Stomach (tissue), 9 donors: ENCODE data around the gene RASL10B. TPM values are rescaled to one million over a fixed set of nuclear protein-coding genes. Genes with fewer than 3 reads are reported as not detected.

Experiments used
- DNase-seq, 2 donors: peaks; one replicate each; pipeline versions ENCODE4 v3.0.0 to v3.0.0-alpha.2; 2013 to 2019
- H3K27ac ChIP-seq, 5 donors: fragments of 200-600 bp in 4 of 5; sonication (generic) in 4 of 5; one replicate each; pipeline ENCODE4 v1.5.1; 2013 to 2019; ENCODE audit warnings: mild to moderate bottlenecking in 1 of 5, moderate library complexity in 1 of 5
- H3K27me3 ChIP-seq, 3 donors: fragments of 200-600 bp; sonication (generic); one replicate each; pipeline ENCODE4 v1.5.1; 2017 to 2019; ENCODE audit warnings: mixed run types in 1 of 3
- H3K36me3 ChIP-seq, 4 donors: fragments of 200-600 bp; sonication (generic); 1 replicate in 3 of 4; 2 replicates in 1 of 4; pipeline ENCODE4 v1.5.1; 2016 to 2019
- H3K4me1 ChIP-seq, 4 donors: fragments of 200-600 bp; sonication (generic); one replicate each; pipeline ENCODE4 v1.5.1; 2016 to 2019
- H3K4me3 ChIP-seq, 4 donors: fragments of 200-600 bp; sonication (generic) in 3 of 4; one replicate each; pipeline ENCODE4 v1.5.1; 2016 to 2019; ENCODE audit warnings: mild to moderate bottlenecking in 1 of 4
- H3K9me3 ChIP-seq, 4 donors: fragments of 200-600 bp; sonication (generic); one replicate each; pipeline ENCODE4 v1.5.1; 2016 to 2019
- CTCF ChIP-seq, 7 experiments: fragments of 450-650 bp in 4 of 7; fragments of 200-600 bp in 3 of 7; sonication (generic) in 3 of 7; IDR thresholded peaks; one replicate each; pipeline ENCODE4 v1.5.1; 2016 to 2019; ENCODE audit warnings: antibody characterized with exemption in 7 of 7, control low read depth in 2 of 7, mild to moderate bottlenecking in 1 of 7
- EP300 ChIP-seq: sonication (generic); formaldehyde crosslinking; IDR thresholded peaks from one replicate; pipeline ENCODE4 v1.6.1; 2017; ENCODE audit warnings: antibody characterized with exemption
- POLR2A ChIP-seq, 4 donors: fragments of 450-650 bp; IDR thresholded peaks; one replicate each; pipeline ENCODE4 v1.6.1; 2016; ENCODE audit warnings: antibody characterized with exemption in 4 of 4, control low read depth in 2 of 4, mild to moderate bottlenecking in 1 of 4, moderate library complexity in 1 of 4
- POLR2AphosphoS5 ChIP-seq, 3 donors: sonication (generic); formaldehyde crosslinking; IDR thresholded peaks; one replicate each; pipeline ENCODE4 v1.6.1; 2016; ENCODE audit warnings: antibody characterized with exemption in 3 of 3
- WGBS, 5 donors: extraction: QIAGEN DNeasy Blood & Tissue Kit in 3 of 5; methylation state at CpG; one replicate each; pipeline versions ENCODE4 v1.1.5 to v1.1.7; 2013 to 2018; 5-methylcytosine and 5-hydroxymethylcytosine counted together
- intact Hi-C: fragments of 100-400 bp; cut with DNase I; formaldehyde crosslinking; loops from one replicate; pipeline ENCODE4 v1.15.1; 2023; ENCODE audit warnings: low total_unique reads
- polyA plus RNA-seq, 3 donors: library from polyadenylated mRNA; stranded (reverse); fragments of 200-250 nt; gene quantifications; one replicate each; pipeline ENCODE4 v1.2.3, GENCODE V29; 2013
- total RNA-seq, 5 donors: library from RNA; depleted of rRNA; stranded (reverse); fragments of >200 nt; gene quantifications; one replicate each; pipeline versions ENCODE4 v1.1.0 to v1.2.3, GENCODE V29; 2014 to 2016
- donor health status: healthy with polysubstance abuse.
- donor health status: Bipolar disorder and iron deficiency.
- donor health status: healthy.

The RASL10B gene
- total and polyA plus RNA-seq, 8 donors: 0.31 to 1.4 (median 0.59) TPM; not detected in 2

DNA sequence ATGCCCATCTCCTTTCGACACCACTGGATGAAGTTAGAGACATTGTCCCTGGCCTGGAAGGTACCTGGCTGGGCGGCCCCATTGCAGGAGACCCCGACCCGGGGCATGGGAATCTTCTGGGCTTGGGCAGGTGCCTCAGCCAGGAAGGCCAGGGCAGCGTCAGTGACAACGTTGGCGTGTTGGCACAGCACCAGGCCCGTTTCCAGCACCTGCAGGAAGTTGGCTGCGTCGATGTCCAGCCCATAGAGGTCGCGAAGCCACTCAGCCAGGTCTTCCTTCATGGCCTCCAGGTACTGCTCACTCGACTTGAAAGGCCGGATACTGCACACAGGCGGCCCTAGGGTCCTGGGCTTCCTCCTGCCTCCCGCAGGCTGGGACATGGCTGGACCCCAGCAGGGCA is 21.0 kb downstream of the RASL10B start:
- 28 to 54% (median 40%) methylated on average over 10 to 16 of the region's 16 CpGs for WGBS, 5 donors

DNA sequence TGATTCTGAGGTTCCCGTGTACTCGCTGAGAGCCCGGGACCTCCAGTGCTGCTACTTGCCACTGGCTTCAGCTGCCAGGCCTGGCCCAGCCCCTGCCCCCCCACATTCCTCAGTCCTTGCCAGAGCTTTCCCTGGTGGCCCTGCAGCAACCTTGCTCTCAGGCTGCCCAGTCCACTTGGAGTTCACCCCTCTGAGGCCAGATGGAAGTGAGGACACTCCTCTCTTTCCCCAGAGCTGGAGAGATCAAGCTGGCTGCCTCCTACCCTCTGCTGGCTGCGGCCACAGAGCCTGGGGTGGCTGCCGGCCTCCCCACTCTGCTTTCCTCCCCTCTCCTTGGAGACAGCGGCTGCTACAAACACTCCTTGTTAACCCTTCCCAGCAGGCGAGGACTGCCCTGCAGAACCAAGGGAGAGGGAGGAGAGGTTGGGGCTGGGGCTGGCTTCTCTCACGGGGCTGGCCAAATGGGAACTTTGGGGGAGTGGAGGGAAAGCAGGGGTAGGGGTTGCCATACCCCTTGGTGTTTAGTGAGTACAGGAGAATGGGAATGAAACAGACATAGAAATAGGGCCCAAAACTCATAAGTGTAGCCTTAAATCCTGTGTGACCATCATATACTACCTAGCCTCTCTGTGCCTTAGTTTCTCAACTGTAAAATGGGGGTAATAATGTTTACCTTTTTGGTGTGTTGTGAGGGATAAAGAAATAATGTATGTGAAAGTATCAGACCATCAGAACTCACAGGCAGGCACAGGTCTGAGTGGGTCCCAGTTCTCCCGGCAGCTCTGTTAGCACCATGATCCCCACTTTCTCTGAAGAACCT is 21.7 kb downstream of the RASL10B start, which contains the start of gene GAS2L2:
GAS2L2 (minus strand) TSS at position 295 of the 820 bp plus-strand sequence. CDS start 389 bp downstream, outside the sequence.
- 28 to 48% (median 40%) methylated on average over 4 to 9 of the region's 9 CpGs for WGBS, 5 donors
- Histone ChIP-seq H3K4me3 (no peak within 1 kb of the TSS), H3K27ac (no peak within 1 kb of the TSS), H3K4me1 (peaks cover 6 to 32% (median 25%) of the 10 kb centered on the region in 4 donors), H3K36me3 (no peaks in the 10 kb centered on the region), H3K27me3 (peaks cover 7 to 47% (median 19%) of the 10 kb centered on the region in 3 donors), H3K9me3 (no peaks in the 10 kb centered on the region)
- DNase-seq: no peak
- no peak for TF ChIP-seq CTCF (IDR thresholded peaks at IDR 0.05)
- no peak for TF ChIP-seq POLR2A (IDR thresholded peaks at IDR 0.05)
- TF ChIP-seq EP300: no peak
- no peak for TF ChIP-seq POLR2AphosphoS5 (IDR thresholded peaks at IDR 0.05)
- intact Hi-C loops: no loop called here

More for the DNA sequence above, 21.0 kb downstream of the RASL10B start:
- TF ChIP-seq POLR2AphosphoS5 (IDR thresholded peaks at IDR 0.05) (peak in 1 of 3 donors; percentile 8), EP300 (no peak), CTCF (IDR thresholded peaks at IDR 0.05) (no peak), POLR2A (IDR thresholded peaks at IDR 0.05) (no peak)
- H3K27ac ChIP-seq: no peak overlapping the region
- H3K4me3 ChIP-seq: no peak overlapping the region
- H3K9me3 ChIP-seq: no peaks in the 10 kb centered on the region
- no peaks in the 10 kb centered on the region for H3K36me3 ChIP-seq
- intact Hi-C loops: no loop called here
- H3K4me1 ChIP-seq: peaks cover 6 to 39% (median 32%) of the 10 kb centered on the region in 4 donors
- H3K27me3 ChIP-seq: peaks cover 7 to 54% (median 19%) of the 10 kb centered on the region in 3 donors
- peak in 1 of 2 donors; percentile 82 for DNase-seq

DNA sequence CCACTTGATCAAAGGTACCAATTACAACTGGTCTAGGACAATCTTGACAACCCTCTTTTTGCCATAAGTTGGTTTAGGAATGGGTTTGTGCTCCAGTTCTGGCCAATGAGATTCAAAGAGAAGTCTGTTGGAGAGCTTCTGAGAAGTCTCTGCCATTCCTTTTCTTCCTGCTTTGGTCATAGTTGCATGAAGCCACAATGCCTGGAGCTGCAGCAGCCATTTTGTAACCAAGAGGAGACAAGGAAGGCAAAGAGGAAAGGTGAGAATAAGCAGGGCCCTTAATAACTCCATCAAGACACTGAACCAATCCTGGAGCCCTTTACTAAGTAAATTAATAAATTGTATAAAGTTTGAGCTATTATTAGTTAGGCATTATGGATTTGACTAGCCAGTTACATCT is 25.8 kb downstream of the RASL10B start:
- Histone ChIP-seq H3K27ac (no peak overlapping the region), H3K4me1 (peaks cover 0 to 12% (median 10%) of the 10 kb centered on the region in 4 donors), H3K4me3 (no peak overlapping the region), H3K9me3 (no peaks in the 10 kb centered on the region), H3K27me3 (peaks cover 0 to 8% (median 0%) of the 10 kb centered on the region in 3 donors), H3K36me3 (no peaks in the 10 kb centered on the region)
- TF ChIP-seq CTCF (IDR thresholded peaks at IDR 0.05) (no peak), POLR2A (IDR thresholded peaks at IDR 0.05) (no peak), POLR2AphosphoS5 (IDR thresholded peaks at IDR 0.05) (no peak), EP300 (no peak)
- intact Hi-C loops: no loop called here
- DNase-seq: no peak

DNA sequence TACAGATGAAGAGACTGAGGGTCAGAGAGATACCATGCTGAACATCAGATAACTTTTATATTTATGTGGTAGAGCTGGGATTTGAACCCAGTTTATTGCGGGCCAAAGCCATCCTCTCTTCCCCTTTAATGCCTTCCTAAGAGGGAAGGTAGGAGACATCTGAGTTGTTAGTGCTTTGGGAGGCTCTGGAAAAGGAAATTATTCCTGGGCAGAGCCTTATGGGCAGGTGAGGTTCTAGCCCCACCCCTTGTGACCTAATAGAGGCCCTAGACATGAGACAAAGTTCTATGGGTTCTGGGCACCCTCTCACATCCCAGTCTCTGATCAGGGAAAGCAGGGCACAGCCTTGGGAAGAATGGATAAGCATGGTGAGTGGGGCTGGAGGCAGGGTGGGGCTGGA is 29.1 kb downstream of the RASL10B start, which contains the start of gene C17orf50:
C17orf50 (plus strand) TSS at position 301 of the 400 bp plus-strand sequence; CDS start at position 356, 55 bp downstream.
- Histone ChIP-seq H3K9me3 (no peaks in the 10 kb centered on the region), H3K4me1 (peaks cover 10 to 21% (median 19%) of the 10 kb centered on the region in 4 donors), H3K36me3 (no peaks in the 10 kb centered on the region), H3K4me3 (no peak within 1 kb of the TSS), H3K27ac (no peak within 1 kb of the TSS), H3K27me3 (no peaks in the 10 kb centered on the region)
- no peak for DNase-seq
- intact Hi-C loops: no loop called here
- WGBS, 5 donors: 45 to 100% (median 74%) methylated on average over 1 of the region's 1 CpG
- TF ChIP-seq EP300 (no peak), CTCF (IDR thresholded peaks at IDR 0.05) (no peak), POLR2A (IDR thresholded peaks at IDR 0.05) (no peak), POLR2AphosphoS5 (IDR thresholded peaks at IDR 0.05) (no peak)
